Mesendoderm (in vitro differentiated cells): ENCODE data around the gene MNAT1.
A peak's percentile ranks its signal among the peaks of the same experiment; 100 is the strongest.

Experiments
- DNase-seq: peaks from one replicate; pipeline ENCODE4 v3.0.0; 2013
- H2AK5ac ChIP-seq: 2 replicates; pipeline ENCODE4 v1.6.1; 2013; ENCODE audit warnings: low read length, inconsistent platforms
- H2BK120ac ChIP-seq: 2 replicates; pipeline ENCODE4 v1.6.1; 2013; ENCODE audit warnings: low read depth, mild to moderate bottlenecking, low read length, moderate library complexity, mixed read lengths
- H2BK15ac ChIP-seq: replicated peaks from 2 replicates; pipeline ENCODE4 v1.6.1; 2013; ENCODE audit warnings: low read depth, mild to moderate bottlenecking, moderate library complexity
- H2BK5ac ChIP-seq: 2 replicates; pipeline ENCODE4 v1.6.1; 2013; ENCODE audit warnings: low read length, inconsistent platforms
- H3K18ac ChIP-seq: 2 replicates; pipeline ENCODE4 v1.6.1; 2013; ENCODE audit warnings: mild to moderate bottlenecking, low read length, mixed read lengths
- H3K23ac ChIP-seq: one replicate; pipeline ENCODE4 v1.6.1; 2013; ENCODE audit warnings: low read length
- H3K27ac ChIP-seq: 2 replicates; pipeline ENCODE4 v1.5.1; 2013; ENCODE audit warnings: low read depth, mild to moderate bottlenecking, inconsistent platforms, low read length, moderate library complexity
- H3K27me3 ChIP-seq: 2 replicates; pipeline ENCODE4 v1.6.1; 2013; ENCODE audit warnings: low read length, control low read depth, mild to moderate bottlenecking, inconsistent platforms; ENCODE audit not compliant: insufficient read depth, poor library complexity
- H3K36me3 ChIP-seq: 2 replicates; pipeline ENCODE4 v1.6.1; 2013; ENCODE audit warnings: low read length, inconsistent platforms; ENCODE audit not compliant: control insufficient read depth, insufficient read depth
- H3K4ac ChIP-seq: one replicate; pipeline ENCODE4 v1.6.1; 2013; ENCODE audit warnings: low read depth, mild to moderate bottlenecking, low read length, moderate library complexity
- H3K4me1 ChIP-seq: 2 replicates; pipeline ENCODE4 v1.6.1; 2013; ENCODE audit warnings: low read depth, low read length, inconsistent platforms; ENCODE audit not compliant: control insufficient read depth
- H3K4me2 ChIP-seq: 2 replicates; pipeline ENCODE4 v1.6.1; 2013; ENCODE audit warnings: low read length
- H3K4me3 ChIP-seq: 2 replicates; pipeline ENCODE4 v1.5.1; 2013; ENCODE audit warnings: mild to moderate bottlenecking, low read length
- H3K56ac ChIP-seq: one replicate; pipeline ENCODE4 v1.6.1; 2013; ENCODE audit warnings: low read length
- H3K79me1 ChIP-seq: 2 replicates; pipeline ENCODE4 v1.6.1; 2013; ENCODE audit warnings: low read length, inconsistent platforms
- H3K79me2 ChIP-seq: 2 replicates; pipeline ENCODE4 v1.6.1; 2013; ENCODE audit warnings: mild to moderate bottlenecking, low read length; ENCODE audit not compliant: control insufficient read depth, insufficient read depth
- H3K9ac ChIP-seq: 2 replicates; pipeline ENCODE4 v1.6.1; 2013; ENCODE audit warnings: low read length, inconsistent platforms
- H4K5ac ChIP-seq: one replicate; pipeline ENCODE4 v1.6.1; 2013; ENCODE audit warnings: low read length
- H4K8ac ChIP-seq: one replicate; pipeline ENCODE4 v1.6.1; 2013; ENCODE audit warnings: low read depth, mild to moderate bottlenecking, control low read depth, low read length, moderate library complexity
- WGBS: extraction: QIAGEN DNeasy Blood & Tissue Kit; methylation state at CpG from one replicate; pipeline ENCODE4 v1.1.7; 2013; ENCODE audit warnings: low lambda C conversion rate, missing lambda C conversion rate; ENCODE audit not compliant: insufficient coverage; ENCODE audit errors: extremely low coverage; 5-methylcytosine and 5-hydroxymethylcytosine counted together

The MNAT1 gene

GRCh38 chr14:60760644-60761364 lies 26.2 kb downstream of the MNAT1 start:
- H3K36me3 ChIP-seq: no peaks in the 10 kb centered on the region
- no peak overlapping the region for H3K27ac ChIP-seq
- H3K79me2 ChIP-seq: no peaks in the 10 kb centered on the region
- no peak overlapping the region for H3K56ac ChIP-seq
- no peak overlapping the region for H3K18ac ChIP-seq
- no peak overlapping the region for H3K23ac ChIP-seq
- no peak overlapping the region for H3K4ac ChIP-seq
- H3K27me3 ChIP-seq: no peaks in the 10 kb centered on the region
- H3K4me1 ChIP-seq: peaks cover 1% of the 10 kb centered on the region
- H4K8ac ChIP-seq: no peak overlapping the region
- H2AK5ac ChIP-seq: no peak overlapping the region
- WGBS: no CpG with 5 or more reads among the region's 3 CpGs
- no peak overlapping the region for H2BK15ac ChIP-seq
- no peak overlapping the region for H2BK5ac ChIP-seq
- H3K9ac ChIP-seq: no peak overlapping the region
- H3K4me3 ChIP-seq: no peak overlapping the region
- H2BK120ac ChIP-seq: no peak overlapping the region
- no peaks in the 10 kb centered on the region for H3K79me1 ChIP-seq
- no peak overlapping the region for H4K5ac ChIP-seq
- no peak overlapping the region for H3K4me2 ChIP-seq
- DNase-seq: peak; percentile 78

GRCh38 chr14:60768602-60769001 lies 34.0 kb downstream of the MNAT1 start:
- no peak overlapping the region for H3K4ac ChIP-seq
- no peak overlapping the region for H3K9ac ChIP-seq
- no peak overlapping the region for H3K27ac ChIP-seq
- no peaks in the 10 kb centered on the region for H3K79me1 ChIP-seq
- no peak overlapping the region for H2BK15ac ChIP-seq
- H4K8ac ChIP-seq: no peak overlapping the region
- no peaks in the 10 kb centered on the region for H3K4me1 ChIP-seq
- H2BK5ac ChIP-seq: no peak overlapping the region
- no peaks in the 10 kb centered on the region for H3K36me3 ChIP-seq
- no CpG with 5 or more reads among the region's 2 CpGs for WGBS
- H2BK120ac ChIP-seq: no peak overlapping the region
- no peak overlapping the region for H2AK5ac ChIP-seq
- H3K23ac ChIP-seq: no peak overlapping the region
- H3K4me3 ChIP-seq: no peak overlapping the region
- H3K27me3 ChIP-seq: no peaks in the 10 kb centered on the region
- no peak overlapping the region for H3K56ac ChIP-seq
- H3K18ac ChIP-seq: no peak overlapping the region
- no peak overlapping the region for H4K5ac ChIP-seq
- H3K4me2 ChIP-seq: no peak overlapping the region
- H3K79me2 ChIP-seq: peaks cover 3% of the 10 kb centered on the region
- DNase-seq: no peak

- no peak overlapping the region for H3K56ac ChIP-seq
- no peak overlapping the region for H3K18ac ChIP-seq
- H2BK5ac ChIP-seq: no peak overlapping the region
- H4K5ac ChIP-seq: no peak overlapping the region
- WGBS: no CpG with 5 or more reads among the region's 2 CpGs
- H2BK120ac ChIP-seq: no peak overlapping the region
- no peaks in the 10 kb centered on the region for H3K4me1 ChIP-seq
- no peak for DNase-seq
- H3K79me2 ChIP-seq: peaks cover 5% of the 10 kb centered on the region
- H3K4ac ChIP-seq: no peak overlapping the region
- no peak overlapping the region for H3K23ac ChIP-seq
- no peak overlapping the region for H3K4me3 ChIP-seq
- no peak overlapping the region for H2AK5ac ChIP-seq
- no peak overlapping the region for H4K8ac ChIP-seq
- H2BK15ac ChIP-seq: no peak overlapping the region
- H3K36me3 ChIP-seq: no peaks in the 10 kb centered on the region
- H3K4me2 ChIP-seq: no peak overlapping the region
- no peaks in the 10 kb centered on the region for H3K27me3 ChIP-seq
- no peak overlapping the region for H3K27ac ChIP-seq
- no peak overlapping the region for H3K9ac ChIP-seq
- H3K79me1 ChIP-seq: peaks cover 5% of the 10 kb centered on the region
Observed at GRCh38 chr14:60771117-60771516, 36.6 kb downstream of the MNAT1 start.

GRCh38 chr14:60773558-60773957 lies 39.0 kb downstream of the MNAT1 start:
- no peak overlapping the region for H3K4me3 ChIP-seq
- no peak overlapping the region for H2BK5ac ChIP-seq
- H3K18ac ChIP-seq: no peak overlapping the region
- H4K8ac ChIP-seq: no peak overlapping the region
- peaks cover 5% of the 10 kb centered on the region for H3K79me2 ChIP-seq
- no peak for DNase-seq
- no peak overlapping the region for H2BK15ac ChIP-seq
- no peak overlapping the region for H3K4me2 ChIP-seq
- H2BK120ac ChIP-seq: no peak overlapping the region
- no peaks in the 10 kb centered on the region for H3K27me3 ChIP-seq
- no peak overlapping the region for H3K4ac ChIP-seq
- no peak overlapping the region for H3K27ac ChIP-seq
- peaks cover 8% of the 10 kb centered on the region for H3K79me1 ChIP-seq
- H2AK5ac ChIP-seq: no peak overlapping the region
- H3K36me3 ChIP-seq: no peaks in the 10 kb centered on the region
- H3K56ac ChIP-seq: no peak overlapping the region
- H3K23ac ChIP-seq: no peak overlapping the region
- H4K5ac ChIP-seq: no peak overlapping the region
- no peaks in the 10 kb centered on the region for H3K4me1 ChIP-seq
- no peak overlapping the region for H3K9ac ChIP-seq

- no peak overlapping the region for H2BK5ac ChIP-seq
- H4K8ac ChIP-seq: no peak overlapping the region
- H2BK120ac ChIP-seq: no peak overlapping the region
- no peak overlapping the region for H3K18ac ChIP-seq
- no peak overlapping the region for H3K56ac ChIP-seq
- no peak overlapping the region for H3K23ac ChIP-seq
- no peak overlapping the region for H3K4me2 ChIP-seq
- no peak overlapping the region for H2AK5ac ChIP-seq
- no peak overlapping the region for H3K4ac ChIP-seq
- no peak overlapping the region for H3K27ac ChIP-seq
- peaks cover 5% of the 10 kb centered on the region for H3K79me2 ChIP-seq
- no peak for DNase-seq
- no peak overlapping the region for H4K5ac ChIP-seq
- no peaks in the 10 kb centered on the region for H3K36me3 ChIP-seq
- no peak overlapping the region for H2BK15ac ChIP-seq
- H3K4me1 ChIP-seq: no peaks in the 10 kb centered on the region
- H3K79me1 ChIP-seq: peaks cover 8% of the 10 kb centered on the region
- no peak overlapping the region for H3K9ac ChIP-seq
- H3K27me3 ChIP-seq: no peaks in the 10 kb centered on the region
- no peak overlapping the region for H3K4me3 ChIP-seq
Observed at GRCh38 chr14:60775296-60775695, 40.7 kb downstream of the MNAT1 start.

GRCh38 chr14:60777856-60778578 lies 43.5 kb downstream of the MNAT1 start:
- Histone ChIP-seq H4K5ac (no peak overlapping the region), H3K56ac (no peak overlapping the region), H3K79me1 (peaks cover 8% of the 10 kb centered on the region), H3K23ac (no peak overlapping the region), H4K8ac (no peak overlapping the region), H2BK120ac (no peak overlapping the region), H2BK15ac (no peak overlapping the region), H3K4me2 (no peak overlapping the region), H3K4me1 (no peaks in the 10 kb centered on the region), H3K27ac (no peak overlapping the region), H3K27me3 (no peaks in the 10 kb centered on the region), H2BK5ac (no peak overlapping the region), H2AK5ac (no peak overlapping the region), H3K4me3 (no peak overlapping the region), H3K18ac (no peak overlapping the region), H3K79me2 (peaks cover 2% of the 10 kb centered on the region), H3K36me3 (no peaks in the 10 kb centered on the region), H3K9ac (no peak overlapping the region), H3K4ac (no peak overlapping the region)
- DNase-seq: no peak
